ENCODE data around the gene SFXN4. TPM values are rescaled to one million over a fixed set of nuclear protein-coding genes. Genes with fewer than 3 reads are reported as not detected.

Gene SFXN4
- total RNA-seq, 1 experiment from 2014 or later, result 21.9 TPM

GRCh38 chr10:119176166-119176565 lies 10.7 kb upstream of the SFXN4 start:
- peaks cover 28 to 51% (median 50%) of the 10 kb centered on the region in 3 experiments; a peak in 6 of 7 replicates for H3K36me3 Mint-ChIP-seq (ENCODE audit: insufficient read depth in 1 of 3, low read depth in 3 of 3)
- Histone ChIP-seq H3K79me1 (ENCODE audit: insufficient read depth, low read depth, low read length, poor library complexity, severe bottlenecking) (peaks cover 4% of the 10 kb centered on the region), H3K9me3 (ENCODE audit: control insufficient read depth, low read depth, low read length) (no peaks in the 10 kb centered on the region), H3K9ac (ENCODE audit: extremely low read depth, insufficient read length, low read length) (no peak overlapping the region), H3K18ac (ENCODE audit: insufficient read length, low read depth, low read length) (no peak overlapping the region), H2BK12ac (ENCODE audit: insufficient read length, low read depth, low read length) (no peak overlapping the region), H2BK5ac (ENCODE audit: insufficient read length, low read length) (no peak overlapping the region), H3K27me3 (ENCODE audit: insufficient read depth, low read length) (no peaks in the 10 kb centered on the region), H2AFZ (ENCODE audit: low read length) (no peak overlapping the region), H2BK20ac (ENCODE audit: low read depth, low read length, poor library complexity, severe bottlenecking) (no peak overlapping the region), H4K91ac (ENCODE audit: insufficient read length, low read depth, low read length) (no peak overlapping the region), H3K56ac (ENCODE audit: insufficient read length, low read depth, low read length) (no peak overlapping the region), H3K14ac (ENCODE audit: insufficient read depth, low read length) (no peak overlapping the region), H2AK5ac (ENCODE audit: insufficient read length, low read length) (no peak overlapping the region), H3K4me1 (ENCODE audit: insufficient read depth, low read length) (no peaks in the 10 kb centered on the region; the same call in 1 of the 2 replicates), H3K23ac (ENCODE audit: insufficient read length, low read depth, low read length) (no peak overlapping the region), H3K79me2 (ENCODE audit: insufficient read depth, low read length) (peaks cover 12% of the 10 kb centered on the region; the same call in 1 of the 2 replicates), H2BK120ac (ENCODE audit: low read depth, low read length, poor library complexity, severe bottlenecking) (no peak overlapping the region), H3T11ph (ENCODE audit: low read length) (no peak overlapping the region), H3K4ac (ENCODE audit: low read depth, low read length) (no peak overlapping the region), H2BK15ac (ENCODE audit: low read depth, low read length) (no peak overlapping the region), H3K27ac (ENCODE audit: insufficient read length, low read depth, low read length) (no peak overlapping the region), H4K8ac (replicated peaks; ENCODE audit: insufficient read length, low read depth, low read length) (no peak overlapping the region), H3K23me2 (ENCODE audit: insufficient read length, low read depth, low read length, poor library complexity, severe bottlenecking) (peaks cover 2% of the 10 kb centered on the region), H3K4me2 (ENCODE audit: insufficient read depth, insufficient read length, low read length) (no peak overlapping the region), H4K20me1 (ENCODE audit: control insufficient read depth, insufficient read depth, insufficient read length) (no peaks in the 10 kb centered on the region), H4K5ac (ENCODE audit: insufficient read length, low read depth, low read length) (no peak overlapping the region)
- peaks cover 9 to 13% of the 10 kb centered on the region in 2 experiments; a peak in 3 of 4 replicates for H3K4me1 Mint-ChIP-seq
- TF ChIP-seq CTCF (conservative IDR thresholded peaks at IDR 0.05), result no peak
- H3K9me3 Mint-ChIP-seq, result peaks cover 0 to 2% of the 10 kb centered on the region in 2 experiments; a peak in 1 of 5 replicates
- H3K27ac Mint-ChIP-seq, result peak overlapping the region in 1 of 3 experiments; percentile 74; a peak in 2 of 7 replicates
- H3K4me3 Mint-ChIP-seq, result peak overlapping the region; percentile 17 to 85; a peak in 2 of 5 replicates
- no CpG with 5 or more reads among the region's 6 CpGs for WGBS (ENCODE audit: extremely low coverage, insufficient read length, low lambda C conversion rate)
- no peaks in the 10 kb centered on the region for H3K27me3 Mint-ChIP-seq (ENCODE audit: low read depth)
- DNase-seq, result no peak

All from H9 (cell line).